Adrenal gland (tissue), 12 donors: ENCODE results near the gene ORMDL1. TPM values are rescaled to one million over a fixed set of nuclear protein-coding genes. Genes with fewer than 3 reads are reported as not detected.
"Not testable (repeated sequence)": the region's sequence is repeated elsewhere in the genome, so short reads cannot be mapped to it uniquely, and the experiment has no call there.

ENCODE experiments used
- DNase-seq, 7 donors: peaks; one replicate each; pipeline ENCODE4 v3.0.0-alpha.2; 2019 to 2020
- H3K27ac ChIP-seq, 5 donors: fragments of 200-600 bp; sonication (generic) in 4 of 5; 1 replicate in 3 of 5; 2 replicates in 2 of 5; pipeline versions ENCODE4 v1.5.1 to v1.8.0; 2016 to 2020; ENCODE audit warnings: mild to moderate bottlenecking in 1 of 5
- H3K27me3 ChIP-seq: fragments of 200-600 bp; 2 replicates; pipeline ENCODE4 v1.8.0; 2021
- H3K36me3 ChIP-seq, 2 donors: fragments of 200-600 bp; replicated peaks in 1 of 2; 1 replicate in 1 of 2; 2 replicates in 1 of 2; pipeline versions ENCODE4 v1.5.1 to v1.8.0; 2018 to 2022
- H3K4me1 ChIP-seq, 2 donors: fragments of 200-600 bp; replicated peaks in 1 of 2; 1 replicate in 1 of 2; 2 replicates in 1 of 2; pipeline versions ENCODE4 v1.5.1 to v1.8.0; 2018 to 2021
- H3K4me3 ChIP-seq, 4 donors: fragments of 200-600 bp; sonication (generic) in 3 of 4; one replicate each; pipeline ENCODE4 v1.5.1; 2016 to 2018
- H3K9me3 ChIP-seq, 3 donors: fragments of 200-600 bp; sonication (generic) in 1 of 3; replicated peaks in 1 of 3; 1 replicate in 2 of 3; 2 replicates in 1 of 3; pipeline versions ENCODE4 v1.5.1 to v1.8.0; 2016 to 2021
- CTCF ChIP-seq, 6 experiments: fragments of 450-650 bp in 4 of 6; fragments of 200-600 bp in 2 of 6; sonication (generic) in 1 of 6; IDR thresholded peaks; 1 replicate in 5 of 6; 2 replicates in 1 of 6; pipeline versions ENCODE4 v1.5.1 to v1.8.0; 2016 to 2021; ENCODE audit warnings: antibody characterized with exemption in 6 of 6, mild to moderate bottlenecking in 2 of 6, moderate library complexity in 1 of 6
- POLR2A ChIP-seq, 2 donors: fragments of 450-650 bp; IDR thresholded peaks; one replicate each; pipeline ENCODE4 v1.6.1; 2017; ENCODE audit warnings: antibody characterized with exemption in 2 of 2, mild to moderate bottlenecking in 2 of 2, moderate library complexity in 1 of 2
- WGBS, 4 donors: extraction: QIAGEN DNeasy Blood & Tissue Kit in 2 of 4; methylation state at CpG; one replicate each; pipeline versions ENCODE4 v1.1.5 to v1.1.7; 2013 to 2017; 5-methylcytosine and 5-hydroxymethylcytosine counted together
- intact Hi-C, 2 donors: fragments of 100-400 bp; cut with DNase I; formaldehyde crosslinking; loops; one replicate each; pipeline versions ENCODE4 v1.14.1 to v1.15.0; 2022 to 2023
- polyA plus RNA-seq, 3 donors: library from polyadenylated mRNA; stranded (reverse); fragments of 200-250 nt in 2 of 3; fragments of 350-450 nt in 1 of 3; fragmentation: Illumina TruSeq in 1 of 3; extraction: RNeasy Lipid Tissue Mini Kit (QIAGEN cat#74804) in 1 of 3; gene quantifications; one replicate each; pipeline ENCODE4 v1.2.3, GENCODE V29; 2013 to 2014
- total RNA-seq, 9 donors: library from RNA; depleted of rRNA in 4 of 9; stranded (reverse); fragments of >200 nt in 4 of 9; fragments of 120-200 nt in 1 of 9; fragmentation: NEBNext Ultra II Directional in 1 of 9; extraction: Animal tissue kit (Norgen Biotek cat#: 25700) in 1 of 9; gene quantifications; one replicate each; pipeline versions ENCODE4 v1.1.0 to v1.2.4, GENCODE V29; 2013 to 2023
- donor health status: healthy with polysubstance abuse.
- donor health status: Bipolar disorder and iron deficiency.
- donor health status: DM: yes; HTN: yes; CAD: no.
- donor health status: DM: no; HTN: no; CAD: no.
- donor health status: DM: no; HTN: no; CAD: no.
- donor health status: DM: yes; HTN: yes; CAD: no.

Gene ORMDL1
- total and polyA plus RNA-seq, 12 donors = 34.7 to 272 (median 59.4) TPM

GRCh38 chr2:189762551-189763298 lies 21.4 kb downstream of the ORMDL1 start, which contains the start of gene OSGEPL1:
OSGEPL1 (minus strand) TSS chr2:189762792; CDS start chr2:189761640, 1,152 bp downstream.
- H3K4me3 ChIP-seq = peak within 1 kb of the TSS; percentile 33 to 77 (median 60)
- WGBS, 4 donors = 0 to 1% (median 0%) methylated on average over 29 to 33 of the region's 33 CpGs
- intact Hi-C loops = no loop called here
- H3K9me3 ChIP-seq = no peaks in the 10 kb centered on the region
- peak within 1 kb of the TSS; percentile 68 to 95 (median 85) for H3K27ac ChIP-seq
- TF ChIP-seq POLR2A (IDR thresholded peaks at IDR 0.05) (peak; percentile 10 to 64), CTCF (IDR thresholded peaks at IDR 0.05) (peak; percentile 9 to 57 (median 40))
- peaks cover 7 to 21% of the 10 kb centered on the region in 2 donors for H3K4me1 ChIP-seq
- DNase-seq = peak; percentile 88 to 97 (median 95)
- H3K36me3 ChIP-seq = no peaks in the 10 kb centered on the region
- no peaks in the 10 kb centered on the region for H3K27me3 ChIP-seq

GRCh38 chr2:189762229-189762550 lies 21.9 kb downstream of the ORMDL1 start:
- Histone ChIP-seq H3K27me3 (no peaks in the 10 kb centered on the region), H3K36me3 (no peaks in the 10 kb centered on the region), H3K9me3 (no peaks in the 10 kb centered on the region), H3K4me3 (peak overlapping the region; percentile 33 to 77 (median 60)), H3K27ac (peak overlapping the region; percentile 68 to 95 (median 85)), H3K4me1 (peaks cover 7 to 21% of the 10 kb centered on the region in 2 donors)
- TF ChIP-seq CTCF (IDR thresholded peaks at IDR 0.05) (no peak), POLR2A (IDR thresholded peaks at IDR 0.05) (no peak)
- no peak for DNase-seq
- intact Hi-C loops = no loop called here
- WGBS, 4 donors = 0 to 2% (median 1%) methylated on average over 6 to 7 of the region's 7 CpGs

- DNase-seq, H3K36me3 ChIP-seq, H3K27ac ChIP-seq, intact Hi-C loops, H3K9me3 ChIP-seq, H3K4me3 ChIP-seq, H3K27me3 ChIP-seq: not testable (repeated sequence)
- peaks cover 7 to 21% of the 10 kb centered on the region in 2 donors for H3K4me1 ChIP-seq
- 97 to 99% (median 97%) methylated on average over 10 to 18 of the region's 19 CpGs for WGBS, 4 donors
These were observed 24.0 kb downstream of the ORMDL1 start for GRCh38 chr2:189760154-189760553.

GRCh38 chr2:189756311-189756952 lies 27.7 kb downstream of the ORMDL1 start:
- Histone ChIP-seq H3K27me3 (no peaks in the 10 kb centered on the region), H3K27ac (no peak overlapping the region), H3K4me1 (peaks cover 0 to 4% of the 10 kb centered on the region in 2 donors), H3K36me3 (peaks cover 0 to 12% of the 10 kb centered on the region in 2 donors), H3K4me3 (no peak overlapping the region), H3K9me3 (no peaks in the 10 kb centered on the region)
- WGBS, 4 donors = 63 to 92% (median 87%) methylated on average over 2 of the region's 2 CpGs
- no peak for DNase-seq
- no peak for TF ChIP-seq POLR2A (IDR thresholded peaks at IDR 0.05)
- TF ChIP-seq CTCF (IDR thresholded peaks at IDR 0.05) = no peak
- intact Hi-C loops = no loop called here
